A673 (cell line): ENCODE measurements around the gene BBS9. TPM values are rescaled to one million over a fixed set of nuclear protein-coding genes. Genes with fewer than 3 reads are reported as not detected.

ENCODE experiments used
- BruUV-seq: library from RNA; stranded (reverse); fragments of 400-500 nt; replicated peaks from 2 replicates; lab custom pipeline; 2021; lab: Mats Ljungman, UMichigan
- CTCF ChIA-PET: fragments of 300-600 bp; sonication (Branson Sonifier 250); formaldehyde crosslinking; loops from one replicate; lab custom pipeline; 2022; ENCODE audit warnings: antibody characterized with exemption; lab: Charles Lee
- POLR2A ChIA-PET: fragments of 300-600 bp; sonication (Branson Sonifier 250); formaldehyde crosslinking; loops from one replicate; lab custom pipeline; 2022; ENCODE audit warnings: antibody characterized with exemption; ENCODE audit not compliant: low non-redundant PET; lab: Charles Lee
- DNase-seq: peaks from one replicate; pipeline ENCODE4 v3.0.0-alpha.2; 2015; ENCODE audit warnings: low spot score
- H3K27ac ChIP-seq: fragments of 200-600 bp; sonication (generic); 2 replicates; pipeline ENCODE4 v1.5.1; 2016; ENCODE audit warnings: mixed run types, low read depth, mild to moderate bottlenecking, mixed read lengths, antibody characterized with exemption, low read length; ENCODE audit not compliant: poor library complexity, severe bottlenecking
- H3K27me3 ChIP-seq: fragments of 200-600 bp; sonication (generic); replicated peaks from 2 replicates; pipeline ENCODE4 v1.6.1; 2017; ENCODE audit warnings: mixed run types, low read depth, mild to moderate bottlenecking, mixed read lengths, antibody characterized with exemption, low read length; ENCODE audit not compliant: insufficient read depth, poor library complexity
- H3K36me3 ChIP-seq: fragments of 200-600 bp; sonication (generic); 2 replicates; pipeline ENCODE4 v1.6.1; 2016; ENCODE audit warnings: mixed run types, mild to moderate bottlenecking, mixed read lengths, antibody characterized with exemption, low read length; ENCODE audit not compliant: insufficient read depth, poor library complexity, severe bottlenecking
- H3K4me1 ChIP-seq: fragments of 200-600 bp; sonication (generic); 2 replicates; pipeline ENCODE4 v1.6.1; 2017; ENCODE audit warnings: mixed run types, mild to moderate bottlenecking, mixed read lengths, antibody characterized with exemption, low read length; ENCODE audit not compliant: insufficient read depth, poor library complexity, severe bottlenecking
- H3K4me3 ChIP-seq: fragments of 200-600 bp; sonication (generic); 2 replicates; pipeline ENCODE4 v1.5.1; 2016; ENCODE audit warnings: low read depth, mixed run types, mild to moderate bottlenecking, mixed read lengths, low read length; ENCODE audit not compliant: poor library complexity, severe bottlenecking
- H3K9me3 ChIP-seq: fragments of 200-600 bp; sonication (generic); 2 replicates; pipeline ENCODE4 v1.6.1; 2016; ENCODE audit warnings: mixed run types, low read depth, mild to moderate bottlenecking, mixed read lengths, antibody characterized with exemption, low read length; ENCODE audit not compliant: poor library complexity, severe bottlenecking
- EZH2 ChIP-seq: fragments of 200-600 bp; sonication (generic); IDR thresholded peaks from 2 replicates; pipeline ENCODE4 v1.6.1; 2017; ENCODE audit warnings: borderline replicate concordance, low read depth, mild to moderate bottlenecking, mixed read lengths, antibody characterized with exemption, low read length; ENCODE audit not compliant: poor library complexity, severe bottlenecking
- intact Hi-C: fragments of 100-400 bp; cut with micrococcal nuclease; formaldehyde crosslinking; loops from one replicate; pipeline ENCODE4 v1.10.0; 2022; ENCODE audit not compliant: unreplicated experiment
- total RNA-seq: library from RNA; stranded (reverse); gene quantifications from 2 replicates; pipeline ENCODE4 v1.2.3, GENCODE V29; 2021
- TF ChIP-seq, protein P1 (sequence below): fragments of 300-800, 200-600 bp; sonication (generic); conservative IDR thresholded peaks from 2 replicates; pipeline ENCODE4 v1.5.1; 2017; ENCODE audit warnings: low read depth, mild to moderate bottlenecking, antibody characterized with exemption, low read length, moderate library complexity, mixed read lengths

BBS9 gene
- total RNA-seq, 1 experiment from 2014 or later = 9.4 TPM

GRCh38 chr7:33143996-33144718, 14.8 kb downstream of the BBS9 start:
- Histone ChIP-seq H3K4me1 (no peaks in the 10 kb centered on the region), H3K4me3 (no peak overlapping the region), H3K36me3 (no peaks in the 10 kb centered on the region), H3K27me3 (no peaks in the 10 kb centered on the region), H3K9me3 (no peaks in the 10 kb centered on the region), H3K27ac (no peak overlapping the region)
- DNase-seq = no peak
- TF ChIP-seq, protein P1, sequence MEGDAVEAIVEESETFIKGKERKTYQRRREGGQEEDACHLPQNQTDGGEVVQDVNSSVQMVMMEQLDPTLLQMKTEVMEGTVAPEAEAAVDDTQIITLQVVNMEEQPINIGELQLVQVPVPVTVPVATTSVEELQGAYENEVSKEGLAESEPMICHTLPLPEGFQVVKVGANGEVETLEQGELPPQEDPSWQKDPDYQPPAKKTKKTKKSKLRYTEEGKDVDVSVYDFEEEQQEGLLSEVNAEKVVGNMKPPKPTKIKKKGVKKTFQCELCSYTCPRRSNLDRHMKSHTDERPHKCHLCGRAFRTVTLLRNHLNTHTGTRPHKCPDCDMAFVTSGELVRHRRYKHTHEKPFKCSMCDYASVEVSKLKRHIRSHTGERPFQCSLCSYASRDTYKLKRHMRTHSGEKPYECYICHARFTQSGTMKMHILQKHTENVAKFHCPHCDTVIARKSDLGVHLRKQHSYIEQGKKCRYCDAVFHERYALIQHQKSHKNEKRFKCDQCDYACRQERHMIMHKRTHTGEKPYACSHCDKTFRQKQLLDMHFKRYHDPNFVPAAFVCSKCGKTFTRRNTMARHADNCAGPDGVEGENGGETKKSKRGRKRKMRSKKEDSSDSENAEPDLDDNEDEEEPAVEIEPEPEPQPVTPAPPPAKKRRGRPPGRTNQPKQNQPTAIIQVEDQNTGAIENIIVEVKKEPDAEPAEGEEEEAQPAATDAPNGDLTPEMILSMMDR = no peak
- TF ChIP-seq EZH2 = no peak
- ChIA-PET POLR2A (no interaction called here), CTCF (no interaction called here)
- intact Hi-C loops = no loop called here
- no TSS peak for BruUV-seq

- no TSS peak for BruUV-seq
- no peak for DNase-seq
- Histone ChIP-seq H3K9me3 (no peaks in the 10 kb centered on the region), H3K4me1 (no peaks in the 10 kb centered on the region), H3K36me3 (no peaks in the 10 kb centered on the region), H3K27ac (no peak overlapping the region), H3K4me3 (no peak overlapping the region), H3K27me3 (no peaks in the 10 kb centered on the region)
- CTCF ChIA-PET = no interaction called here
- TF ChIP-seq, protein P1 = no peak
- TF ChIP-seq EZH2 = no peak
- intact Hi-C loops = no loop called here
- POLR2A ChIA-PET = no interaction called here
Observed at GRCh38 chr7:33145156-33145555, 15.8 kb downstream of the BBS9 start.

DNA sequence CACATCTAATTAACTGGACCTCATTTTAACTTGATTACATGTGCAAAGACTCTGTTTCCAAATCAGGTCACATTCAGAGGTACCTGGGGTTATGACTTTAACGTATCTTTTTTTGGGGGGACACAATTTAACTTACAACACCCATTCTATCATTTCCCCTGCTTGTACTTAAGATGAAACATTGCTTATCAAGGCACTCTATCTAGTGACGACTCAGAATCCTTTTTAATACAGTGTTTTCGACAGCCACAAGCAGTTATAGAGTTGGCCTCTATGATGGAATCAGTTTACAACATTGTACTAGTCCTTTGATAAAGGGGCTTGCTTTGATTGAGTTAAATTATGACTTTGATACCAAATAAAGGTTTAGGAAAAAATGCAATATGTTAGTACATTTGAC, 22.7 kb downstream of the BBS9 start:
- CTCF ChIA-PET = no interaction called here
- intact Hi-C loops = no loop called here
- POLR2A ChIA-PET = no interaction called here
- no peak for TF ChIP-seq EZH2
- TF ChIP-seq, protein P1 = no peak
- Histone ChIP-seq H3K27me3 (no peaks in the 10 kb centered on the region), H3K4me3 (no peak overlapping the region), H3K9me3 (no peaks in the 10 kb centered on the region), H3K36me3 (no peaks in the 10 kb centered on the region), H3K27ac (no peak overlapping the region), H3K4me1 (no peaks in the 10 kb centered on the region)
- DNase-seq = no peak
- BruUV-seq = no TSS peak
